Measurements from ENCODE around the gene STAG1. TPM values are rescaled to one million over a fixed set of nuclear protein-coding genes. Genes with fewer than 3 reads are reported as not detected.
"Not testable (repeated sequence)": the region's sequence is repeated elsewhere in the genome, so short reads cannot be mapped to it uniquely, and the experiment has no call there.

STAG1 gene
- total and polyA plus RNA-seq, 2 experiments from 2014 or later = 12.4 to 41.1 TPM

GRCh38 chr3:136725468-136725867, 26.7 kb downstream of the STAG1 start:
- TF ChIP-seq EZH2 (IDR thresholded peaks at IDR 0.05; ENCODE audit: borderline replicate concordance) = no peak
- no peak for TF ChIP-seq CTCF (IDR thresholded peaks at IDR 0.05; ENCODE audit: poor library complexity)
- TF ChIP-seq EZH2phosphoT487 (IDR thresholded peaks at IDR 0.05; ENCODE audit: low read depth, severe bottlenecking, unreplicated experiment) = no peak

DNA sequence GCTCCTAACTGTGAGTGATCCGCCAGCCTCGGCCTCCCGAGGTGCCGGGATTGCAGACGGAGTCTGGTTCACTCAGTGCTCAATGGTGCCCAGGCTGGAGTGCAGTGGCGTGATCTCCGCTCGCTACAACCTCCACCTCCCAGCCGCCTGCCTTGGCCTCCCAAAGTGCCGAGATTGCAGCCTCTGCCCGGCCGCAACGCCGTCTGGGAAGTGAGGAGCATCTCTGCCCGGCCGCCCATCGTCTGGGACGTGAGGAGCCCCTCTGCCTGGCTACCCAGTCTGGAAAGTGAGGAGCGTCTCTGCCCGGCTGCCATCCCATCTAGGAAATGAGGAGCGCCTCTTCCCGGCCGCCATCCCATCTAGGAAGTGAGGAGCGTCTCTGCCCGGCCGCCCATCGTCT, 29.3 kb downstream of the STAG1 start:
- DNase-seq (ENCODE audit: low spot score); H3K9me3 ChIP-seq (ENCODE audit: low read depth); H3K4me2 ChIP-seq; H3K27ac ChIP-seq; H3K9me2 ChIP-seq (replicated peaks; ENCODE audit: insufficient read depth); H2AFZ ChIP-seq; H3K27me3 ChIP-seq; H3K36me3 ChIP-seq (replicated peaks; ENCODE audit: insufficient read depth, low read depth); H3K4me3 ChIP-seq; H3K4me1 ChIP-seq (ENCODE audit: insufficient read depth): not testable (repeated sequence)
- WGBS (ENCODE audit: low lambda C conversion rate, missing lambda C conversion rate) = 98% methylated on average over 17 of the region's 27 CpGs
- Histone ChIP-seq H4K20me1 (ENCODE audit: insufficient read depth, poor library complexity, severe bottlenecking) (peaks cover 45% of the 10 kb centered on the region), H3K79me2 (peaks cover 78% of the 10 kb centered on the region)

More at GRCh38 chr3:136725468-136725867, 26.7 kb downstream of the STAG1 start:
- no peak overlapping the region for H3K4me3 ChIP-seq
- peaks cover 53% of the 10 kb centered on the region for H4K20me1 ChIP-seq (ENCODE audit: insufficient read depth, poor library complexity, severe bottlenecking)
- peaks cover 17% of the 10 kb centered on the region for H3K4me1 ChIP-seq (ENCODE audit: insufficient read depth)
- WGBS (ENCODE audit: low lambda C conversion rate, missing lambda C conversion rate) = 86% methylated on average over 2 of the region's 2 CpGs
- H3K27me3 ChIP-seq = no peaks in the 10 kb centered on the region
- H3K9me3 ChIP-seq (ENCODE audit: low read depth) = no peaks in the 10 kb centered on the region
- H3K79me2 ChIP-seq = peaks cover 80% of the 10 kb centered on the region
- DNase-seq (ENCODE audit: low spot score) = no peak
- no peaks in the 10 kb centered on the region for H3K36me3 ChIP-seq (replicated peaks; ENCODE audit: insufficient read depth, low read depth)
- H2AFZ ChIP-seq = no peak overlapping the region
- H3K27ac ChIP-seq = no peak overlapping the region
- no peaks in the 10 kb centered on the region for H3K9me2 ChIP-seq (replicated peaks; ENCODE audit: insufficient read depth)
- no peak overlapping the region for H3K4me2 ChIP-seq

GRCh38 chr3:136722399-136722798, 29.8 kb downstream of the STAG1 start:
- not testable (repeated sequence) for H2AFZ ChIP-seq; H3K36me3 ChIP-seq (replicated peaks; ENCODE audit: insufficient read depth, low read depth); H3K4me3 ChIP-seq; H3K4me2 ChIP-seq; H3K9me2 ChIP-seq (replicated peaks; ENCODE audit: insufficient read depth); H3K27ac ChIP-seq; H3K27me3 ChIP-seq; H3K4me1 ChIP-seq (ENCODE audit: insufficient read depth); H3K9me3 ChIP-seq (ENCODE audit: low read depth); DNase-seq (ENCODE audit: low spot score)
- peaks cover 78% of the 10 kb centered on the region for H3K79me2 ChIP-seq
- 93% methylated on average over 3 of the region's 5 CpGs for WGBS (ENCODE audit: low lambda C conversion rate, missing lambda C conversion rate)
- H4K20me1 ChIP-seq (ENCODE audit: insufficient read depth, poor library complexity, severe bottlenecking) = peaks cover 46% of the 10 kb centered on the region

- H3K36me3 ChIP-seq (replicated peaks; ENCODE audit: insufficient read depth, low read depth) = no peaks in the 10 kb centered on the region
- peaks cover 38% of the 10 kb centered on the region for H4K20me1 ChIP-seq (ENCODE audit: insufficient read depth, poor library complexity, severe bottlenecking)
- no peak overlapping the region for H3K4me2 ChIP-seq
- H3K79me2 ChIP-seq = peaks cover 78% of the 10 kb centered on the region
- 93% methylated on average over 5 of the region's 5 CpGs for WGBS (ENCODE audit: low lambda C conversion rate, missing lambda C conversion rate)
- no peaks in the 10 kb centered on the region for H3K9me2 ChIP-seq (replicated peaks; ENCODE audit: insufficient read depth)
- no peaks in the 10 kb centered on the region for H3K27me3 ChIP-seq
- DNase-seq (ENCODE audit: low spot score) = no peak
- no peaks in the 10 kb centered on the region for H3K9me3 ChIP-seq (ENCODE audit: low read depth)
- no peak for TF ChIP-seq CTCF (IDR thresholded peaks at IDR 0.05; ENCODE audit: poor library complexity)
- no peak for TF ChIP-seq EZH2phosphoT487 (IDR thresholded peaks at IDR 0.05; ENCODE audit: low read depth, severe bottlenecking, unreplicated experiment)
- no peak for TF ChIP-seq EZH2 (IDR thresholded peaks at IDR 0.05; ENCODE audit: borderline replicate concordance)
- no peak overlapping the region for H3K4me3 ChIP-seq
- no peaks in the 10 kb centered on the region for H3K4me1 ChIP-seq (ENCODE audit: insufficient read depth)
- no peak overlapping the region for H2AFZ ChIP-seq
- H3K27ac ChIP-seq = no peak overlapping the region
Measured at GRCh38 chr3:136720091-136720490, 32.1 kb downstream of the STAG1 start.

Measured in hepatocyte (in vitro differentiated cells).